DND-41 (cell line): ENCODE measurements around the gene CDH23.

Experiments used
- CTCF ChIP-seq: IDR thresholded peaks from 2 replicates; pipeline ENCODE4 v1.5.1; 2012; ENCODE audit warnings: borderline replicate concordance, low read length, moderate library complexity, mild to moderate bottlenecking; ENCODE audit not compliant: poor library complexity, severe bottlenecking; ENCODE audit errors: extremely low read depth
- EZH2 ChIP-seq: IDR thresholded peaks from 3 replicates; pipeline ENCODE4 v1.6.1; 2012; ENCODE audit warnings: borderline replicate concordance, low read depth, mild to moderate bottlenecking, moderate library complexity, low read length, inconsistent platforms; ENCODE audit not compliant: severe bottlenecking

GRCh38 chr10:71473671-71474599 lies 77.2 kb downstream of the CDH23 start:
- TF ChIP-seq CTCF = no peak
- TF ChIP-seq EZH2 = no peak
